Ascending aorta (tissue), 2 donors: Measurements from ENCODE around the gene PRLHR. TPM values are rescaled to one million over a fixed set of nuclear protein-coding genes. Genes with fewer than 3 reads are reported as not detected.
A peak's percentile ranks its signal among the peaks of the same experiment; 100 is the strongest.

Source experiments
- DNase-seq, 2 donors: peaks; one replicate each; pipeline ENCODE4 v3.0.0-alpha.2; 2019; ENCODE audit warnings: low spot score in 2 of 2
- H3K27ac ChIP-seq, 2 donors: fragments of 200-600 bp; sonication (generic); one replicate each; pipeline ENCODE4 v1.5.1; 2016 to 2017; ENCODE audit warnings: mild to moderate bottlenecking in 1 of 2
- H3K27me3 ChIP-seq: fragments of 200-600 bp; sonication (generic); one replicate; pipeline ENCODE4 v1.5.1; 2017
- H3K36me3 ChIP-seq, 2 donors: fragments of 200-600 bp; sonication (generic); one replicate each; pipeline ENCODE4 v1.5.1; 2016
- H3K4me1 ChIP-seq, 2 donors: fragments of 200-600 bp; sonication (generic); one replicate each; pipeline ENCODE4 v1.5.1; 2016 to 2017; ENCODE audit warnings: mild to moderate bottlenecking in 1 of 2
- H3K4me3 ChIP-seq, 2 donors: fragments of 200-600 bp; sonication (generic); one replicate each; pipeline ENCODE4 v1.5.1; 2016 to 2017; ENCODE audit warnings: mild to moderate bottlenecking in 1 of 2
- H3K9me3 ChIP-seq, 2 donors: fragments of 200-600 bp; sonication (generic); one replicate each; pipeline ENCODE4 v1.5.1; 2016
- CTCF ChIP-seq, 3 experiments: fragments of 200-600 bp in 2 of 3; fragments of 450-650 bp in 1 of 3; sonication (generic) in 2 of 3; IDR thresholded peaks; one replicate each; pipeline ENCODE4 v1.5.1; 2016 to 2019; ENCODE audit warnings: antibody characterized with exemption in 3 of 3, mild to moderate bottlenecking in 1 of 3, moderate library complexity in 1 of 3
- intact Hi-C: fragments of 100-400 bp; cut with DNase I; formaldehyde crosslinking; loops from one replicate; pipeline ENCODE4 v1.15.1; 2023
- total RNA-seq: library from RNA; depleted of rRNA; stranded (reverse); fragments of >200 nt; gene quantifications from one replicate; pipeline ENCODE4 v1.1.0, GENCODE V29; 2016

Gene PRLHR
- total RNA-seq, 1 donor from 2014 or later = not detected

GRCh38 chr10:118594392-118595063, 920 bp downstream of the PRLHR start:
- peak in 2 of 3 experiments; percentile 6 to 11 for TF ChIP-seq CTCF (IDR thresholded peaks at IDR 0.05)
- no peaks in the 10 kb centered on the region for H3K9me3 ChIP-seq
- intact Hi-C loops = no loop called here
- no peak for DNase-seq
- no peak overlapping the region for H3K27ac ChIP-seq
- H3K36me3 ChIP-seq = no peaks in the 10 kb centered on the region
- peaks cover 26% of the 10 kb centered on the region for H3K27me3 ChIP-seq
- H3K4me3 ChIP-seq = no peak overlapping the region
- H3K4me1 ChIP-seq = no peaks in the 10 kb centered on the region

- Histone ChIP-seq H3K4me1 (no peaks in the 10 kb centered on the region), H3K9me3 (no peaks in the 10 kb centered on the region), H3K4me3 (no peak overlapping the region), H3K36me3 (no peaks in the 10 kb centered on the region), H3K27ac (no peak overlapping the region), H3K27me3 (peaks cover 26% of the 10 kb centered on the region)
- intact Hi-C loops = no loop called here
- TF ChIP-seq CTCF (IDR thresholded peaks at IDR 0.05) = no peak
- DNase-seq = no peak
Observed at GRCh38 chr10:118592675-118593330, 2.6 kb downstream of the PRLHR start.

GRCh38 chr10:118590334-118590733, 5.1 kb downstream of the PRLHR start:
- Histone ChIP-seq H3K36me3 (no peaks in the 10 kb centered on the region), H3K4me3 (no peak overlapping the region), H3K27me3 (peaks cover 17% of the 10 kb centered on the region), H3K27ac (no peak overlapping the region), H3K9me3 (no peaks in the 10 kb centered on the region), H3K4me1 (no peaks in the 10 kb centered on the region)
- no peak for TF ChIP-seq CTCF (IDR thresholded peaks at IDR 0.05)
- no peak for DNase-seq
- intact Hi-C loops = no loop called here

- no peak for DNase-seq
- Histone ChIP-seq H3K27me3 (no peaks in the 10 kb centered on the region), H3K4me3 (no peak overlapping the region), H3K4me1 (no peaks in the 10 kb centered on the region), H3K9me3 (no peaks in the 10 kb centered on the region), H3K36me3 (no peaks in the 10 kb centered on the region), H3K27ac (no peak overlapping the region)
- TF ChIP-seq CTCF (IDR thresholded peaks at IDR 0.05) = no peak
- intact Hi-C loops = no loop called here
Observed at GRCh38 chr10:118587881-118588651, 7.4 kb downstream of the PRLHR start.

- intact Hi-C loops = no loop called here
- no peaks in the 10 kb centered on the region for H3K4me1 ChIP-seq
- H3K36me3 ChIP-seq = no peaks in the 10 kb centered on the region
- no peak for TF ChIP-seq CTCF (IDR thresholded peaks at IDR 0.05)
- no peak overlapping the region for H3K4me3 ChIP-seq
- H3K27me3 ChIP-seq = no peaks in the 10 kb centered on the region
- no peak overlapping the region for H3K27ac ChIP-seq
- H3K9me3 ChIP-seq = no peaks in the 10 kb centered on the region
- DNase-seq = no peak
Observed at GRCh38 chr10:118586911-118587310, 8.5 kb downstream of the PRLHR start.
